GM21528 (cell line): Measurements from ENCODE around the gene MBD5.
"Not testable (repeated sequence)": the region's sequence is repeated elsewhere in the genome, so short reads cannot be mapped to it uniquely, and the experiment has no call there.

Experiments used
- ATAC-seq: cut with Tn5 transposase; IDR thresholded peaks from one replicate; pipeline ENCODE4 v1.9.1; 2021; ENCODE audit warnings: mild to moderate bottlenecking, moderate library complexity; ENCODE audit not compliant: unreplicated experiment, low FRiP score

Gene MBD5

DNA sequence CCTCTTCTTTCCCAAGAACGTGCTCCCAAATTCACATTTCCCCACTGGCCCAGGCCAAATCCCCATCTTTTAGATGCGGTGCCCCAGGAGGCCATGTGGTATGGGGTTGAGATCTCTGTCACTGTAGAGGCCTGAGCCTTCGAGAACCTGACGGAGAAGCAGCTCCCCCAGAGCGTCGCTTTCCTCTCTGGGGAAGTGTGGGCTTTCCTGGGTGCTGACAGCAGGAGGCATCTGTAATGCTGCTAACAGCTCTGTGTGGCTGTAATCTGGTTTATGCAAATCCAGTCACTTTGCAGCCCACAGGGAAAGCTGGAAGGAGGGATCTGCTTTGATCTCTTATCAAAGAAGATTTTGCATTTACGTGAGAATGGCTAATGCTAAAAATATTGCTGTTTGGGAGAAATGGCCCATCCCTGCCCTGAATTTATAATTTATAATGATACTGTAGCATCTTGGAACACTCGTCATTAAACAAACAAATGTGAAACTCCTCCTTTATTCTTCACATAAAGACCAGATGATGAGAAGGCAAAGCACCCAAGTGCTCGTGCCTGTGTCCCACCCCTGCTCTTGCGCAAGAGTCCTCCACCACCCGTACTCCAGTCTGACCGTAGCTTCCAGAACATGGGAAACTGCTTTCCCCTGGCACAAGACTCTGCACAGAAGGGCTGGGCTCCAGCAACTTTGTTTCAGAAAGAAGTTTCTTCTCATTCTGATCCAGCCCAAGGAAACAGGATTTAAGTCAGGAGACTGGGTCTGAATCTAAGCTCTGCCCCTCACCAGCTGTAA, 513.7 kb downstream of the MBD5 start:
- ATAC-seq = no peak

GRCh38 chr2:148538375-148538774, 517.5 kb downstream of the MBD5 start:
- no peak for ATAC-seq

DNA sequence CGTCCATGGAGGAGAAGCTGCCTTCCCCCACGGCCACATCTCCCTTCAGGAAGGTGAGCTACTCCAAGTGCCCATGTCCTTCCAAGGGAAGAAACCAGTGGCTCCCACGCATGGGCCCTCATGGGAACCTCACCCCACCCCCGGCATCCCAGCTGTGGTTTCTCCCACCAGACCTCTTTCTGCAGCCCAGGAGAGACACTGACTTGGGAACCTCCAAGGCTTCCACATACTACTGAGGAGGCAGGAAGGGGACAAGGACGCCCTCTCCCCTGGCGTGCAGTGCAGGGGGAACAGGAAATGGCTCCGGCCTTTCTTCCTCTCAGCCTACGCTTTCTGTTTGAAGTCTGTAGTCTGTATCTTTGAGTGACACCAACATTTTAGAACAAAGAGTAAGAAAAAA, 519.1 kb downstream of the MBD5 start:
- peak; percentile 58 for ATAC-seq

GRCh38 chr2:148541792-148542191, 520.9 kb downstream of the MBD5 start:
- no peak for ATAC-seq

DNA sequence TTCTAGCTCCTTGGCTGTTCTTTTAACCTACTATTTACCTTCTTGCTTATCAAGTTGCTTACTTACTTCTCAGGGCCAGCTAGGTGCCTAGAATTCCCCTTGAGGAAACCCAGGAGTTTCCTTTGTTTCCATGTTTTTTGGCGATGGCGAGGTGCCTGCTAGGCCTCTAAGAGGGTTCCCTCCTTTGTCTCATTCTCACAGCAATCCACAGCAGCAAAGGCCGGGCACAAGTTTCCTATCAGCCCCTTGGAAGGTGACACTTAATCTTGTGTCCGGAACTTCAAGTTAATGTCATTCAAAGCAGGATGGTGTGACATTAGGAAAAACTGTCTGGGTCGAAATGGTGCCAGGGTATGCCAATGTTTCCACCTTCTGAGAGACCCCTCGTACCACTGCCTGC, 521.7 kb downstream of the MBD5 start:
- ATAC-seq = no peak

GRCh38 chr2:148543088-148543540, 522.2 kb downstream of the MBD5 start:
- not testable (repeated sequence) for ATAC-seq

DNA sequence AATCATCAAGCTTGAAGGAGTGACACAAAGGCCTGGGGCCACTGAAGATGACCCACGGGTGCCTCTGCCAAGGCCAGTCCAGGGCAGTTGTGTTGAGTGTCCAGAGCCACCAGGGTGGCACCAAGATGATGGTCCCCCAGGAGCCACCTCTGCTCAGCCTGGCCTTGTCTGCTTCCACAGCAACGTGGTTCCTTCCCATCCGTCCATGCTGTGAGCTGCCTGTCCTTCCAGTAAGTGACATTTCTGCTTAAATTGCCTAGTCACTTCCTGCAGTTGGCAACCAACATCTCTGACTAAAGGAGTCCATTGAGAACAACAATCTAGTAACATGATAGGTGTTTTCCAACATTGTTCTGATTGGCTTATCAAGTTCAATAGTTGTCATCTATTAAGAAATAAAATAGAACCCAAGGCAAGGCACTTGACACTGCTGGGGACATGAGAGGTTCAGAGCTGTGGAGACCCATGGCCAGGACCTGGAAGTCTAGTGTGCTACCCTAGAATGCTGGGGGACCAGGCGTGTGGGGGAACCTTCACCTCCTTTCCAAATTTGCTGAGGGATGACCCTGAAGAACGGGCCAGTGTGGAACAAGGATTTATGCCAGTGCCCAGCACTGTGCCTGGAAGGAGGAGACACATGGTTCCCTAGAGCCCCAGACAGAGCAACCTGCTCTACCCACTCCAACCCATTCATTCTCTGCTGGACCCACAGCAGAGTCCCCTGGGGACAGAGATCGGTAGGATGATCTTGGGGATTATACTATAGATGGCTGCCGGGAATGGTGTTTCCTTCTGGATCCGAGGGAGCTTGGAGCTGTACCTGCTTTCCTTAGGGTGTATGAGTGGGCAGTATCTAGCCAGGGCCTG, 524.7 kb downstream of the MBD5 start:
- no peak for ATAC-seq

DNA sequence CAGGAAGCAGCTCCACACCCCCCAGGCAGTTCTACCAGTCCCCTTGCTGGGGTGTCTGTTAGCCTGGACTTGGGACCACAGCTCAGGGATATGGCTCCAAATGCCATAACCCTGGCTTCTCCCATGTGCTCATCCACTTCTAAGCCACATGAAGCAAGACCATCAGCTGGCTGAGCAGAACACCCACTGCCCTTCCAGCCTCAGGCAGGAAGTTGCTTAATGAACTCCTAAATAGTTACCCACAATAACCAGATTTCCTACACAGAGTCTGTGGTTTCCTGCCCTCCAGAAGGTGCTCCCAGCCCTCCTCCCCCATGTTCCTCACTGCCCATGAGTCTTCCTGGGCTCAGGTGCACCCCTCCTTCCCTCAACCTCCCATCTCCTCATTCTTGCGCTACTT, 525.4 kb downstream of the MBD5 start:
- ATAC-seq = no peak

DNA sequence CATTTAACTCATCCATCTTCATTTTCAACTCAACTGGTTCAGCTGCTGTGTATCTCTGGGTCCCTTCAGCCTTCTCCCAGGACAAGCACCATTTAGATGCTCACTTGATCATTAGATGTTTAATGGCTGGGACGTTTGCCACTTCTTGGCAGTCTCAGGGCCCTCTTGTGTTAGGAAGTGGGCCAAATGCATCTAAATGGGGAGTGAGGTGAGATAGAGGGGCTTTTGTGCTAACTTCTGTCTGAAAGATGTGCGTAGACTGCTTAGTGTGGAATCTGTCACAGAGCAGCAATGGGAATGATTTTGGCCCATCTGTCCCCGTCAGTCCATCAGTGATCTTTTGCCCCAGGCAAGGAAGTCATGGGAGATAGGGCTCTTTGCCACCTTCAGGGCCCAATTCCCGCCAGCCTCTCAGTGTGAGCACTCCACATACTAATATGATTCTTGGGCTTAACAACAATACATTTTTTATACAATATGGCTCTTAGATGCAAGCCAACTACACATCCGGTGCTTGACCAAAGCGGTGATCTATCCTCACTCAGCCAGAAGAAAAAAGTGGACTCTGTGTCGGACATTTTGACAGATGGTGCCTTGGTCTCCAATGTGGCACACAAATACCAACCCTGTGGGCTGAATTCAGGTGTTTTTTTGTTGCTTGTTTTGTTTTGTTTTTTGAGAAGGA, 528.0 kb downstream of the MBD5 start:
- no peak for ATAC-seq

- peak; percentile 56 for ATAC-seq
These were observed 531.9 kb downstream of the MBD5 start for GRCh38 chr2:148552675-148553331.

- no peak for ATAC-seq
These were observed 532.5 kb downstream of the MBD5 start for GRCh38 chr2:148553332-148553887.

DNA sequence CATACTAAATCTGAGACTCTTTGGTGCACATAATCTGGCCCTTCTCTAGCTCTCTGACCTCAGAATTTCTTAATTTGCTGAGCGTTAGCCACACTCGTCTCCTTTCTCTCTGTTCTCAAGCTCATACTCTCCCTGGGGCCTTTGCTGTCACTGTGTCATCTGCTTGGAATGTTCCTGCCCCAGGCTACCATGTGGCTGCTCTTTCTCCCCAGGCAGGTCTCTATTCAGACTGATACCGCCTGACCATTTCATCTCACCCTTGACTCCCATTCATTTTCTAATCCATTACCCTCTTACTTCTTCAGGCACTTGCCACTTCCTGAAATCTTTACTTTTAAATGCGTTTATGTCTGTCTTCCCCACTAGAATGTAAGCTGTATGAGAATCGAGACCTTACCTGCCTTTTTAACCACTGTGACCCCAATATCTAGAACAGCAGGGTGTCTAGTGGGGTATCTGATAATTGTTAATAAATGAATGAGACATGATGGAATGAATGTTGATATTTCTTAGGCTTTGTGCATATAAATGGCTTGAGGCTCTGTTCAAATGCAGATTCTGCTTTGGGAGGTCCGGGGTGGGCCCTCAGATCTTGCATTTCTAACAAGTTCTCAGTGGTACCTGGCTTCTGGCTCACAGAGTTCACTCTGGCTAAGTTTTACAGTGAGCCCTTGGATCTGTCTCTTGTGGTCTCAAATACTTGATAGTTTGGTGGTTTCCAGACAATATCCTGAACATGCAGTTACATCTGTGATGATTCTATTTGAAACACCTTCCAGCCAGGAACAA, 533.8 kb downstream of the MBD5 start:
- ATAC-seq = no peak

DNA sequence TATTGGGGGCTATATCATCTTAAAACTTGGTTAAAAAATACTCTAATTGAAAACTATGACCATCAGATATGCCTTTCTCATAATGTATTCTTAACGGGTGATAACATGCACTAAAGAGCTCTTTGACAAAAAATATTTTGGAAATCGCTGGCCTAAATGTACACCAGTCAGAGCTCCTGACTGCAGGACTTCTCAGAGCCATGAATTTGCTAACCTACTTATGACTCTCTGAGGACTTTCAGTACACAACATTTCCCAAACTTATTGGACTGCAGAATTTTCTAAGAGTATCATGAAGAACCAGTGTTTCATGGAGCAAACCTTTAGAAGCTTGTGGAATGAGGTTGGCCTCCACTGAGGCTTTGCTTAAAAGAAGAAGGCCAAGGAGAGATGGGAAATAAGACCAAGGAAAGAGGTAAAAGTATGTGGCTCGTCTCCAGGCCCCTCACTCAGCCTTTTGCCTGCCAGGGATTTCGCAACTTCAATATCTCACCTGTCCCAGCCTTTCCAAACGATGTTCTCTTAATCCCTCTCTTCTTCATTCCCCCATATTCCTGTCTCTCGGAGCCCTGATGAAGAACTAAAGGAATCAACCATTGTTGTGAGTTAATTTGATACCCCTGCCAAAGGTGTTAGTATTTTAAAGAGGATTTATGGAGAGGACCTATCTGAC, 534.9 kb downstream of the MBD5 start:
- ATAC-seq = no peak

- peak; percentile 73 for ATAC-seq
These were observed 537.0 kb downstream of the MBD5 start for GRCh38 chr2:148557844-148558436.

DNA sequence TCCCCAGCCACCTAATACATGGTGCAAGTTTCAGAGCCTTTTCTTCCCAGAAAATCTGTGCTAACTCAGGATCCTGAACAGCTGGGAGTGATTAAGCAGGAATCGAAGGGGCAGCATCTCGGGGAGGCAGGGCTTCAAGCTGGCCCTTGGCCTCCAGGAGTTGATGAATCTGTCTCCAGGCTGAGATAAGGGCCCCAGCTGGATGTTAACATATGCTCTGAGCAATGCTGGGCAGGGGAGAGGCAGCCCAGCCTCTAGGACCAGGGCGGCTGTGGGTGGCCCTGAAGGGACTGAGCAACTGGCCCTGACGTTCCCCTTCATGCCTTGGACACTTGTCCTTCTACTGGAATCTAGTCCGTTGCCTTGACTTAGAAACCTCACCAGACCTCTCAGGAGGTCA, 539.6 kb downstream of the MBD5 start:
- no peak for ATAC-seq

GRCh38 chr2:148561389-148561788, 540.5 kb downstream of the MBD5 start:
- no peak for ATAC-seq

- ATAC-seq = no peak
These were observed 544.5 kb downstream of the MBD5 start for GRCh38 chr2:148565272-148565894.
